GM12801 (cell line): ENCODE measurements around the gene ACOX3.
A peak's percentile ranks its signal among the peaks of the same experiment; 100 is the strongest.

Source experiments
- TF ChIP-seq, protein P1 (sequence below): IDR thresholded peaks from one replicate; pipeline ENCODE4 v1.5.1; 2011; ENCODE audit warnings: control low read depth; ENCODE audit not compliant: insufficient read length; ENCODE audit errors: extremely low read depth

The ACOX3 gene

GRCh38 chr4:8471211-8471875, 30.8 kb upstream of the ACOX3 start:
- TF ChIP-seq, protein P1, sequence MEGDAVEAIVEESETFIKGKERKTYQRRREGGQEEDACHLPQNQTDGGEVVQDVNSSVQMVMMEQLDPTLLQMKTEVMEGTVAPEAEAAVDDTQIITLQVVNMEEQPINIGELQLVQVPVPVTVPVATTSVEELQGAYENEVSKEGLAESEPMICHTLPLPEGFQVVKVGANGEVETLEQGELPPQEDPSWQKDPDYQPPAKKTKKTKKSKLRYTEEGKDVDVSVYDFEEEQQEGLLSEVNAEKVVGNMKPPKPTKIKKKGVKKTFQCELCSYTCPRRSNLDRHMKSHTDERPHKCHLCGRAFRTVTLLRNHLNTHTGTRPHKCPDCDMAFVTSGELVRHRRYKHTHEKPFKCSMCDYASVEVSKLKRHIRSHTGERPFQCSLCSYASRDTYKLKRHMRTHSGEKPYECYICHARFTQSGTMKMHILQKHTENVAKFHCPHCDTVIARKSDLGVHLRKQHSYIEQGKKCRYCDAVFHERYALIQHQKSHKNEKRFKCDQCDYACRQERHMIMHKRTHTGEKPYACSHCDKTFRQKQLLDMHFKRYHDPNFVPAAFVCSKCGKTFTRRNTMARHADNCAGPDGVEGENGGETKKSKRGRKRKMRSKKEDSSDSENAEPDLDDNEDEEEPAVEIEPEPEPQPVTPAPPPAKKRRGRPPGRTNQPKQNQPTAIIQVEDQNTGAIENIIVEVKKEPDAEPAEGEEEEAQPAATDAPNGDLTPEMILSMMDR: no peak

DNA sequence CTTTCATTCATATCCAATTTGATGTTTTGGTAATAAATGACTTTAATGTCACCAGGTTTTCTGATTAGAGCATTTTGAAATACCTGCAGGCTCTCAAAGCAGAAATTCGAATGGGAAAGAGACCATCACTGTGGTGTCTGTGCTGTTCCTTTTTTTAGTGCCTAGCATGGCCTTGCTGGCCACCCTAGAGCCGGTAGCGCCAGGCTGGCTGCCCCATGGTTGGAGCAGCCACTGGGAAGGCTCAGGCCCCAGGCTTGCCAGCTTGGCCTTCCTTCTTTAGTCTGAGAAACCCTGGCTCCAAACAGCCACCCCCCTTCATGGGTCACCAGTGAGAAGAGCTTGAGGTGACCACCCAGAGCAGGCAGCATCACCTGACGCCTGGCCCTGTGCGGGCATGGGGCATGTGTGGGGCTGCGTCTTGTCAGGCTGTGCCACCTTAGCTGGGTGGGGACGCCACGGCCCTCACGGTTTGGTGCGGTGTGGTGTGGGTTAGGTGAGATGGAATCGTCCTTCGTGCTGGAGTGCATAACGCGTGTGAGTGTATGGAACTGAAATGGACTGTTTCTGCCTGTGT, 30.0 kb upstream of the ACOX3 start:
- TF ChIP-seq, protein P1: no peak

DNA sequence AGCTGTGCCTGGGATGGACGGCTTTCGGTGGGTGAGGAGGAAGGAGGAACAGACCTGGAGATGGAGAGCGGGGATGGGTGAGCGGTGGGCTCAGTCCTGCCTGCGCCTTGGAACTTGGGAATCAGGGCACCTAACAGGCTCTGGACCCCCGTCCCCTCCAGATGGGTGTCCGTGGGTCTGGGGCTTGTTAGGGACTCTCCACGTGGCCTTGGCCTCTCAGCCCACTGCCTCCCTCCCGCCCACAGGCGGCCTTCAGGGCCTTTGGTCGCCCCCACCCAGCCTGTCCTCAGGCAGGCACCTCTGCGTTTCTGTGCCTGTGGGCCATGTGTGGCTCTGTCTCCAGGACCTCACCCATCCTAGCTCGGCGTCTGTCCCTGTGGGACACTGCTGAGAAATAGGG, 29.0 kb upstream of the ACOX3 start:
- TF ChIP-seq, protein P1: no peak

GRCh38 chr4:8468746-8469535, 28.4 kb upstream of the ACOX3 start:
- TF ChIP-seq, protein P1: peak; percentile 57

DNA sequence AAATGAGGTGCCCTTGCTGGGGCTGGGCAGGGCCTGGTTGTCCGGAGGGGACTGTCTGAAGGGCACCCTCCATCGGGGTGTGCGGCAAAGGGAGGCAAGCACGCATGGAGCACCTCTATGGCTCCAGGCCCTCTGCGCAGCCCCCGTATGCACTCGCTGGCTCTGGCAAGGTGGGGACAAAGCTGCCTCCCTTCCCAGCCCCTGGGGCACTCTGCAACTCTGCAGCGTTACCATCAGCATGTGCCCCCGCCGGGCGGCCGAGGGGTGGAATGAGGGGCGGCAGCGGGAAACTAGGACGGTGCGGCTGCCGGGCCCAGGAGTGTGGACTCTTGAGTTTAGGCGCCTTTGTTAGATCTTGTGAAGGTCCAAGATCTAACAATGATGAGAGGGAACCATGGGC, 26.5 kb upstream of the ACOX3 start:
- TF ChIP-seq, protein P1: no peak

DNA sequence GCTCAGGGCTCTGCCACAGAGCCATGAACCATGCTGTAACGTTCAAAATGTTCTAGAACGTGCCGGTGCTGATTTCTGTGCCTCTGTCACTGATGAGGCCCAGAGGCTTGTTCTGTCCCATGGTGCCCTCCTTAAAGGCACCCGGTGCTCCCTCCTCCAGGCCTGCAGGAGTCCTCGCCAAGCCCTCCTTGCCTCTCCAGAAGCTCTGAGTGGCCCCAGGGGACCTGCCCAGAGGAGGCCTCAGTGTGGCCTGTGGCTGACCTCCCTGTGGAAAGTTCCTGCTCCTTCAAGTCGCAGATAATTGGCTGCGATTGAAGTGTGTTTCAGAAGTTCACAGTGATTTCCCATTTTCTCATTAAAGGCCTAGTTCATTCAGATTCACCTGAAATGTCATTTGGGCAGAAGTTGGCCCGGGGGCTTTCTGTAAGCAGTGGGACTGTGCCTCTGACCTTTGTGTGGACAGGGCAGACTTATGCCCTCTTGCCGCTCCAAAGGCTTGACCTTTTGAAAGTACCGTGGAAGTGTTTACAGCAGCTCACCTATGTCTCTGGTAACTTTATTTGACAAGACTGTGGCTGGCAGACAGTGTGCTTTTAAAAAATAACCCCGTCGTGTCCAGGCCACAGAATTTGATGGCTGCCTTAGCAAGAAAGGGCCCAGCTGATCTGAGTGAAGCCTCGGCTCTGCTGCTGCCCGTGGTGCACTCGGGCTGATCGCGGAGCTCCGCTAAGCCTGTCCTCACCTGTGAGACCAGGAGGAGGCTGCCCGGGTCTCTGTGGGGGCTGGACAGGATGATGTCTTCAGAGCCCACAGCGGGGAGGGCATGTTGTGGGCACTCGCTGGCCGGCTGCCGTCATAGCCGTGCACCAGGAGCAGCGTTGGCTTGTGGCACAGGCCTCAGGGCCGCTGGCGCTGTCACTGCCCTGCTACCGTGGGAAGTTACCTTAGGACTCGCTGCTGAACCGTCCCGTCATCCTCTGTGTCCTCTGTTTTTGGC, 25.4 kb upstream of the ACOX3 start:
- TF ChIP-seq, protein P1: no peak
